HG02678 (cell line): ENCODE results near the gene MRPL48.

Source experiments
- ATAC-seq: cut with Tn5 transposase; IDR thresholded peaks from one replicate; pipeline ENCODE4 v1.9.1; 2021; ENCODE audit warnings: mild to moderate bottlenecking, moderate library complexity; ENCODE audit not compliant: unreplicated experiment

MRPL48 gene

GRCh38 chr11:73883856-73884255 lies 96.2 kb downstream of the MRPL48 start:
- ATAC-seq, result no peak

DNA sequence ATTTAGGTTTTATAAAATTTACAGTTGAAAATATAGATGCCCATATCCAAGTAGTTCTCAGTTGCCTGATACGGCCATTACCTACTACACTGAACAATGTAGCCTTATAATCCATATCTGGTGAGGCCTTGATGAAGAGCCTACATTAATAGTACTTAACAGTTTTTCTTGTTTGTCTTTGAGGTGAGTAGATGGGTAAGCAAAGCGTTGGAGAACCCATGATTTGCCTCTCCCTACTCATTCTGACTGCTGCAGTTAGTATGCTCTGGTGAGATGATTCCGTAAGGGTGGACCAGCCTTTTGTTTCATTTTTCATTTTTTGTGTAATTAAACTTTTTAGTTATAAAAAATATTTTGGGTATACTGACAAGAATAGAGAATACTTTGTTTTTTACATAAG lies 100.6 kb downstream of the MRPL48 start:
- ATAC-seq, result no peak

DNA sequence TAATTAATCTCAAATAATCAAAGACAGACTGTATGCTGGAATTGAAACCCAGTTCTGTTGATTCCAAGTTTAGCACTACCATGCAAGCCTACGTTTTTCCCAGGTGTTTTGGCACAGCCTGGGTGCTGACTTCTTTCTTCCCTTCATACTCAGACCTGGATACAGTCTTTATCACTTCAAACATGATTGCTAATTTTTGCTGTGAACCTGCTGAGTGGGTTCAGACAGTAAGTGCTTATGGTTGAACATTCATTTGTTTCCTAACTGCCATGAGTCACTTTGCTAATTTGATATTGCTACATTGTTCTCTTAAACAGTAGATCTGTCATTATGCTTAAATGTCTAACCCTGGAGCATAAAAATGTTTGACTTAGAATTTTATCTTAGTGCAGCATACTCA lies 101.3 kb downstream of the MRPL48 start:
- no peak for ATAC-seq

GRCh38 chr11:73889536-73889935 lies 101.9 kb downstream of the MRPL48 start:
- no peak for ATAC-seq

DNA sequence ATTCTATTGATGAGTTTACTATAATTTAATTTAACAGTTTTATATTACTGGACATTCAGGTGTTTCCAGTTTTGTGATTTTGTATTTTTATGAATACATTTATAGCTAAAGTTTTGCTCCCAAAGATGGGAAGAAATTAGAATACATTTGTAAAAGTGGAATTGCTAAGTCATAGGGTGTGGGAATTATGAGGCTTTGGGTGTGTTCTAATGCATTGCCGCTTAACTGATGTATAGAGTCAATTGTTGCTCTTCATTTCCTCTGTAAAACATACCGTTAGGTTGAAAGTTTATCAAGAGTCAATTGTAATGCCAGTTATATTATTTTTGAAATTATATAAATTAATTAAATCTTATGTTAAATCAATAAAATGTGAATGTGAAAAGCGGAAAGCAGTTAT lies 105.4 kb downstream of the MRPL48 start:
- no peak for ATAC-seq

DNA sequence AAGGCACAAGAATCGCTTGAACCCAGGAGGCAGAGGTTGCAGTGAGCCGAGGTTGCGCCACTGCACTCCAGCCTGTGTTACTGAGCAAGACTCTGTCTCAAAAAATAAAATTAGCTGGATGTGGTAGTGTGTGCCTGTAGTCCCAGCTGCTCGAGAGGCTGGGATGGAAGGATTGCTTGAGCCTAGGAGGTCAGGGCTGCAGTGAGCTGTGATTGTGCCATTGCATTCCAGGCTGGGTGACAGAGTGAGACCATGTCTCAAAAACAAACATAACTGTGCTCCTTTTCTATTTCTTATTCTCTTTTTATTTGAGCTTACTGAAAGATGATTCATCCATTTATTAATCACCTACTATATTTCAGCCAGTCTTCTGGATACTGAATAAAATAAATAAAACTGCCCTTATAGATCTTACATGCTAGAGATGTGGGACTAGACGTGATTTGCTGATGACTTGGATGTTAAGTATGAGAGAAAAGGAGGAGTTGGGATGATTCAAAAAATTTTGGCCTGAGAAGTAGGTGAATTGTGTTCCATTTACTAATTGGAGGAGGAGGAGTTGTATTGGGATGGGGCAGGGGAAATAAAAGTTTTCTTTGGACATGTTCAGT lies 107.2 kb downstream of the MRPL48 start:
- ATAC-seq, result no peak

- ATAC-seq, result no peak
These were observed 114.6 kb downstream of the MRPL48 start for GRCh38 chr11:73902303-73902702.

DNA sequence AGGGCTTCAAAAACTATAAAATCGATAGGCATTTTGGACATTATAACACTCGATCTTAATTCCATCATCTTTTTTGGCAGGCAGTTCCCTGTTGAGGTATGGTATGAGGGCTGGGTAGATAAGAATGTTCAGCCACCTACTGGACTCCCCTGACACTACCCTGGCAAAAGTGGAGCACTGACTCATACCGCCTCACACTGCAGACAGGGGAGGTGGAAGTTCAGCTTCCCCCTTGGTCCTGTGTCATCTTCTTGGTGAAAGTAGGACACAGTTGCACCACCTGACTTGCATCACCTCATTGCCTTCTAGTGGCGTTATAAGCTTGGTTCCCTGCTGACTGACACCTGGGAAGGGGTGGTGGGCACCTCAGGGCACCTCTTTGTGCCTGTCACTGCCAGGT lies 119.5 kb downstream of the MRPL48 start:
- no peak for ATAC-seq

GRCh38 chr11:73912026-73912425 lies 124.4 kb downstream of the MRPL48 start:
- no peak for ATAC-seq

DNA sequence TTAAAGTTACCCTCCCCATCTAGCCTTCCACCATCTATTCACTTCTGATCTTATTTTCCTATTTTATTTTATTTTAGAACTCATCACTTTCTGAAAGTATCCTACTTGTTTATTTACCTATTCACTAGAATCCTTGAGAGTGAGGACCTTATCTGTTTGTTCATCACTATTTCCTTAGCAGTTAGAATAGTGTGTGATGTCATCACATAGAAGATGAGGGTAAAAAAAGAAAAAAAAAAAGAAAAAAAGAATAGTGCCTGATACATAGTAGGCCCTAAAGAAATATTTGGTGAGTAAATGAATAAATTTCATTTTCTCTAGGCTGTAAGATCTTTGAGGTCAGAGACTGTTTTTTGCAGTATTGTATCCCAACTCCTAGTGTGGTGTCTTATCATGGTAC lies 125.8 kb downstream of the MRPL48 start:
- no peak for ATAC-seq

DNA sequence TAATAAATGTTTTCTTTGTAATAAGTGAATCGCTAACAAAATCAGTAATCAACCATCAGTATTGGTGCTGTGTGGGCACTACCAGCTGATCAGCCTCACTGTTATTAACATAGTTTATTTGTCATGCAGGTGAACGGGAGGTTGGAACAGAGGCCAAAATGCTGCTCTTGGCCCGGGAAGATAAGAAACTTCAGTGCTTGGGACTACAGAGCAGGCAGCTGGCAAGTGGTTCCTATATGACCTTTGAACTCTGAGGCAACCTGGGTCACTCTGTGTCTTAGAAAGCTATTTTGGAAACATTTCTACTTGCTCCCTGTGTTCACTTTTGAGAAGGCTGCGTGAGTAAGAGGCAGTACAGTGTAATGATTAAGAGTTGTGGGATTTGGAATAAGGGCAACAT lies 126.6 kb downstream of the MRPL48 start:
- ATAC-seq, result no peak
